ENCODE measurements around the gene GPR176.

Gene GPR176

GRCh38 chr15:39788108-39788507 lies 132.0 kb downstream of the GPR176 start:
- H4K8ac ChIP-seq (ENCODE audit: low read depth, low read length): no peak overlapping the region
- no peak overlapping the region for H3K4ac ChIP-seq (ENCODE audit: low read depth, low read length)
- no peak overlapping the region for H3K9ac ChIP-seq (ENCODE audit: low read length)
- H3K36me3 ChIP-seq (ENCODE audit: control insufficient read depth in 1 of 2, insufficient read depth in 2 of 2, low read length in 2 of 2): no peaks in the 10 kb centered on the region
- no CpG with 5 or more reads among the region's 4 CpGs for WGBS (ENCODE audit: extremely low coverage, insufficient coverage, insufficient read length)
- no peak overlapping the region for H4K12ac ChIP-seq (ENCODE audit: low read depth, low read length)
- H3K14ac ChIP-seq (ENCODE audit: low read length): no peak overlapping the region
- H2AFZ ChIP-seq (ENCODE audit: insufficient read depth, low read length, poor library complexity): no peak overlapping the region
- no peak overlapping the region for H3K23ac ChIP-seq (ENCODE audit: low read length)
- H4K91ac ChIP-seq (ENCODE audit: low read depth, low read length): no peak overlapping the region
- H2BK120ac ChIP-seq (ENCODE audit: insufficient read depth, low read length, poor library complexity): no peak overlapping the region
- H3K4me1 ChIP-seq (ENCODE audit: control insufficient read depth in 1 of 2, insufficient read depth in 2 of 2, low read length in 2 of 2): peaks cover 3 to 8% of the 10 kb centered on the region in 2 experiments
- H3K18ac ChIP-seq (ENCODE audit: low read length): no peak overlapping the region
- no peaks in the 10 kb centered on the region for H3K79me2 ChIP-seq (ENCODE audit: control insufficient read depth, insufficient read depth, low read length, poor library complexity)
- peak; percentile 13 to 39 for DNase-seq
- H2BK12ac ChIP-seq (ENCODE audit: low read length): no peak overlapping the region
- H3K79me1 ChIP-seq (ENCODE audit: low read length): no peaks in the 10 kb centered on the region
- H2BK5ac ChIP-seq (ENCODE audit: low read depth, low read length, poor library complexity): no peak overlapping the region
- no peak overlapping the region for H2AK5ac ChIP-seq (ENCODE audit: low read length)
- H3K4me3 ChIP-seq (ENCODE audit: low read depth, low read length): no peak overlapping the region
- no peak overlapping the region for H3K27ac ChIP-seq (ENCODE audit: low read depth, low read length)
- H3K27me3 ChIP-seq (ENCODE audit: insufficient read depth, low read length): no peaks in the 10 kb centered on the region
- H3K9me3 ChIP-seq (ENCODE audit: insufficient read depth, low read depth, low read length): no peaks in the 10 kb centered on the region
- H3K4me2 ChIP-seq (ENCODE audit: low read length): no peak overlapping the region

GRCh38 chr15:39787479-39787878 lies 132.6 kb downstream of the GPR176 start:
- H2AFZ ChIP-seq (ENCODE audit: insufficient read depth, low read length, poor library complexity): no peak overlapping the region
- H3K4me2 ChIP-seq (ENCODE audit: low read length): no peak overlapping the region

GRCh38 chr15:39786447-39787056 lies 133.5 kb downstream of the GPR176 start:
- no peak overlapping the region for H3K9ac ChIP-seq (ENCODE audit: low read length)
- H3K27me3 ChIP-seq (ENCODE audit: insufficient read depth, low read length): no peaks in the 10 kb centered on the region
- no peak overlapping the region for H2BK12ac ChIP-seq (ENCODE audit: low read length)
- H2BK5ac ChIP-seq (ENCODE audit: low read depth, low read length, poor library complexity): no peak overlapping the region
- H4K12ac ChIP-seq (ENCODE audit: low read depth, low read length): no peak overlapping the region
- H2BK120ac ChIP-seq (ENCODE audit: insufficient read depth, low read length, poor library complexity): no peak overlapping the region
- H3K36me3 ChIP-seq (ENCODE audit: control insufficient read depth in 1 of 2, insufficient read depth in 2 of 2, low read length in 2 of 2): no peaks in the 10 kb centered on the region
- H3K14ac ChIP-seq (ENCODE audit: low read length): no peak overlapping the region
- no peak overlapping the region for H3K23ac ChIP-seq (ENCODE audit: low read length)
- H3K4me2 ChIP-seq (ENCODE audit: low read length): no peak overlapping the region
- H2AK5ac ChIP-seq (ENCODE audit: low read length): no peak overlapping the region
- no peak overlapping the region for H2AFZ ChIP-seq (ENCODE audit: insufficient read depth, low read length, poor library complexity)
- H3K4me1 ChIP-seq (ENCODE audit: control insufficient read depth in 1 of 2, insufficient read depth in 2 of 2, low read length in 2 of 2): peaks cover 3 to 8% of the 10 kb centered on the region in 2 experiments
- no peaks in the 10 kb centered on the region for H3K9me3 ChIP-seq (ENCODE audit: insufficient read depth, low read depth, low read length)
- peaks cover 2% of the 10 kb centered on the region for H3K79me1 ChIP-seq (ENCODE audit: low read length)
- no peak overlapping the region for H3K27ac ChIP-seq (ENCODE audit: low read depth, low read length)
- no peak overlapping the region for H3K4ac ChIP-seq (ENCODE audit: low read depth, low read length)
- no peak overlapping the region for H3K4me3 ChIP-seq (ENCODE audit: low read depth, low read length)
- H4K91ac ChIP-seq (ENCODE audit: low read depth, low read length): no peak overlapping the region
- H3K79me2 ChIP-seq (ENCODE audit: control insufficient read depth, insufficient read depth, low read length, poor library complexity): no peaks in the 10 kb centered on the region
- WGBS (ENCODE audit: extremely low coverage, insufficient coverage, insufficient read length): no CpG with 5 or more reads among the region's 5 CpGs
- DNase-seq: peak; percentile 23 to 75
- no peak overlapping the region for H3K18ac ChIP-seq (ENCODE audit: low read length)
- H4K8ac ChIP-seq (ENCODE audit: low read depth, low read length): no peak overlapping the region

More at GRCh38 chr15:39787479-39787878, 132.6 kb downstream of the GPR176 start:
- peaks cover 3 to 8% of the 10 kb centered on the region in 2 experiments for H3K4me1 ChIP-seq (ENCODE audit: control insufficient read depth in 1 of 2, insufficient read depth in 2 of 2, low read length in 2 of 2)
- H3K23ac ChIP-seq (ENCODE audit: low read length): no peak overlapping the region
- WGBS (ENCODE audit: extremely low coverage, insufficient coverage, insufficient read length): no CpG with 5 or more reads among the region's 1 CpG
- H4K12ac ChIP-seq (ENCODE audit: low read depth, low read length): no peak overlapping the region
- no peak overlapping the region for H3K9ac ChIP-seq (ENCODE audit: low read length)
- H3K14ac ChIP-seq (ENCODE audit: low read length): no peak overlapping the region
- no peak overlapping the region for H3K4me3 ChIP-seq (ENCODE audit: low read depth, low read length)
- peaks cover 2% of the 10 kb centered on the region for H3K79me1 ChIP-seq (ENCODE audit: low read length)
- DNase-seq: no peak
- H3K9me3 ChIP-seq (ENCODE audit: insufficient read depth, low read depth, low read length): no peaks in the 10 kb centered on the region
- no peak overlapping the region for H3K27ac ChIP-seq (ENCODE audit: low read depth, low read length)
- H4K91ac ChIP-seq (ENCODE audit: low read depth, low read length): no peak overlapping the region
- H3K27me3 ChIP-seq (ENCODE audit: insufficient read depth, low read length): no peaks in the 10 kb centered on the region
- no peak overlapping the region for H3K4ac ChIP-seq (ENCODE audit: low read depth, low read length)
- no peaks in the 10 kb centered on the region for H3K79me2 ChIP-seq (ENCODE audit: control insufficient read depth, insufficient read depth, low read length, poor library complexity)
- no peak overlapping the region for H2BK120ac ChIP-seq (ENCODE audit: insufficient read depth, low read length, poor library complexity)
- H2AK5ac ChIP-seq (ENCODE audit: low read length): no peak overlapping the region
- H2BK5ac ChIP-seq (ENCODE audit: low read depth, low read length, poor library complexity): no peak overlapping the region
- no peak overlapping the region for H2BK12ac ChIP-seq (ENCODE audit: low read length)
- H3K18ac ChIP-seq (ENCODE audit: low read length): no peak overlapping the region
- H3K36me3 ChIP-seq (ENCODE audit: control insufficient read depth in 1 of 2, insufficient read depth in 2 of 2, low read length in 2 of 2): no peaks in the 10 kb centered on the region
- H4K8ac ChIP-seq (ENCODE audit: low read depth, low read length): no peak overlapping the region

GRCh38 chr15:39785841-39786240 lies 134.2 kb downstream of the GPR176 start:
- Histone ChIP-seq H3K18ac (ENCODE audit: low read length) (no peak overlapping the region), H4K8ac (ENCODE audit: low read depth, low read length) (no peak overlapping the region), H3K23ac (ENCODE audit: low read length) (no peak overlapping the region), H2BK120ac (ENCODE audit: insufficient read depth, low read length, poor library complexity) (no peak overlapping the region), H3K27ac (ENCODE audit: low read depth, low read length) (no peak overlapping the region), H3K36me3 (ENCODE audit: control insufficient read depth in 1 of 2, insufficient read depth in 2 of 2, low read length in 2 of 2) (no peaks in the 10 kb centered on the region), H2AFZ (ENCODE audit: insufficient read depth, low read length, poor library complexity) (no peak overlapping the region), H3K4me1 (ENCODE audit: control insufficient read depth in 1 of 2, insufficient read depth in 2 of 2, low read length in 2 of 2) (peaks cover 3 to 8% of the 10 kb centered on the region in 2 experiments), H2AK5ac (ENCODE audit: low read length) (no peak overlapping the region), H3K4ac (ENCODE audit: low read depth, low read length) (no peak overlapping the region), H3K9me3 (ENCODE audit: insufficient read depth, low read depth, low read length) (no peaks in the 10 kb centered on the region), H3K4me3 (ENCODE audit: low read depth, low read length) (no peak overlapping the region), H3K4me2 (ENCODE audit: low read length) (no peak overlapping the region), H3K14ac (ENCODE audit: low read length) (no peak overlapping the region), H2BK12ac (ENCODE audit: low read length) (no peak overlapping the region), H4K91ac (ENCODE audit: low read depth, low read length) (no peak overlapping the region), H2BK5ac (ENCODE audit: low read depth, low read length, poor library complexity) (no peak overlapping the region), H3K79me1 (ENCODE audit: low read length) (peaks cover 2% of the 10 kb centered on the region), H3K27me3 (ENCODE audit: insufficient read depth, low read length) (no peaks in the 10 kb centered on the region), H4K12ac (ENCODE audit: low read depth, low read length) (no peak overlapping the region), H3K9ac (ENCODE audit: low read length) (no peak overlapping the region), H3K79me2 (ENCODE audit: control insufficient read depth, insufficient read depth, low read length, poor library complexity) (no peaks in the 10 kb centered on the region)
- WGBS (ENCODE audit: extremely low coverage, insufficient coverage, insufficient read length): no CpG with 5 or more reads among the region's 7 CpGs
- no peak for DNase-seq
